HG03097 (cell line): ENCODE measurements around the gene SDE2.
"Not testable (repeated sequence)": the region's sequence is repeated elsewhere in the genome, so short reads cannot be mapped to it uniquely, and the experiment has no call there.

ENCODE experiments used
- ATAC-seq: cut with Tn5 transposase; IDR thresholded peaks from one replicate; pipeline ENCODE4 v1.9.1; 2021; ENCODE audit not compliant: unreplicated experiment, low FRiP score

The SDE2 gene

GRCh38 chr1:225979421-225979820, 19.7 kb downstream of the SDE2 start:
- ATAC-seq: no peak

- ATAC-seq: peak; percentile 57
Measured at GRCh38 chr1:225977937-225978748, 21.0 kb downstream of the SDE2 start.

DNA sequence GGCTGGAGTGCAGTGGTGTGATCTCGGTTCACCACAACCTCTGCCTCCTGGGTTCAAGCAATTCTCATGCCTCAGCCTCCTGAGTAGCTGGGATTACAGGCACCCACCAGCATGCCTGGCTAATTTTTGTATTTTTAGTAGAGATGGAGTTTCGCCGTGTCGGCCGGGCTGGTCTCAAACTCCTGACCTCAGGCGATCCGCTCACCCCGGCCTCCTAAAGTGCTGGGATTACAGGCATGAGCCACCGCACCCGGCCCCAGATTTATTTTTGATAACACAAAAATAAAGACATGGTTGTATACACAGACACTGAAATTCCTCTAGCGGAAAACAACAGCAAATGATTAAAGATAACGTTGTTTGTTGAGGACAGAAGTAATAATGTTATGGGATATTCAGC, 24.0 kb downstream of the SDE2 start:
- not testable (repeated sequence) for ATAC-seq

GRCh38 chr1:225974454-225974853, 24.7 kb downstream of the SDE2 start:
- ATAC-seq: no peak

- no peak for ATAC-seq
Measured at GRCh38 chr1:225973158-225973557, 26.0 kb downstream of the SDE2 start.

GRCh38 chr1:225972344-225973152, 26.6 kb downstream of the SDE2 start:
- ATAC-seq: no peak

DNA sequence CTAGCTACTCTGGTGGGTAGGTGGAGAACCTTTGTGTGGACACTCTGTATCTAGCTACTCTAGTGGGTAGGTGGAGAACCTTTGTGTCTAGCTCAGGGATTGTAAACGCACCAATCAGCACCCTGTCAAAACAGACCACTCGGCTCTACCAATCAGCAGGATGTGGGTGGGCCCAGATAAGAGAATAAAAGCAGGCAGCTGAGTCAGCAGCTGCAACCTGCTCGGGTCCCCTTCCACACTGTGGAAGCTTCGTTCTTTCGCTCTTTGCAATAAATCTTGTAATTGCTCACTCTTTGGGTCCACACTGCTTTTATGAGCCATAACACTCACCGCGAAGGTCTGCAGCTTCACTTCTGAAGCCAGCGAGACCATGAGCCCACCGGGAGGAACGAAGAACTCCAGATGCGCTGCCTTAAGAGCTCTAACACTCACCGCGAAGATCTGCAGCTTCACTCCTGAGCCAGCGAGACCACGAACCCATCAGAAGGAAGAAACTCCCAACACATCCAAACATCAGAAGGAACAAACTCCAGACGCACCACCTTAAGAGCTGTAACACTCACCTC, 28.5 kb downstream of the SDE2 start:
- ATAC-seq: not testable (repeated sequence)

GRCh38 chr1:225969751-225970150, 29.4 kb downstream of the SDE2 start:
- ATAC-seq: not testable (repeated sequence)

GRCh38 chr1:225965231-225965630, 33.9 kb downstream of the SDE2 start:
- no peak for ATAC-seq

GRCh38 chr1:225963735-225964530, 35.2 kb downstream of the SDE2 start:
- no peak for ATAC-seq

GRCh38 chr1:225962440-225962975, 36.6 kb downstream of the SDE2 start:
- ATAC-seq: no peak

DNA sequence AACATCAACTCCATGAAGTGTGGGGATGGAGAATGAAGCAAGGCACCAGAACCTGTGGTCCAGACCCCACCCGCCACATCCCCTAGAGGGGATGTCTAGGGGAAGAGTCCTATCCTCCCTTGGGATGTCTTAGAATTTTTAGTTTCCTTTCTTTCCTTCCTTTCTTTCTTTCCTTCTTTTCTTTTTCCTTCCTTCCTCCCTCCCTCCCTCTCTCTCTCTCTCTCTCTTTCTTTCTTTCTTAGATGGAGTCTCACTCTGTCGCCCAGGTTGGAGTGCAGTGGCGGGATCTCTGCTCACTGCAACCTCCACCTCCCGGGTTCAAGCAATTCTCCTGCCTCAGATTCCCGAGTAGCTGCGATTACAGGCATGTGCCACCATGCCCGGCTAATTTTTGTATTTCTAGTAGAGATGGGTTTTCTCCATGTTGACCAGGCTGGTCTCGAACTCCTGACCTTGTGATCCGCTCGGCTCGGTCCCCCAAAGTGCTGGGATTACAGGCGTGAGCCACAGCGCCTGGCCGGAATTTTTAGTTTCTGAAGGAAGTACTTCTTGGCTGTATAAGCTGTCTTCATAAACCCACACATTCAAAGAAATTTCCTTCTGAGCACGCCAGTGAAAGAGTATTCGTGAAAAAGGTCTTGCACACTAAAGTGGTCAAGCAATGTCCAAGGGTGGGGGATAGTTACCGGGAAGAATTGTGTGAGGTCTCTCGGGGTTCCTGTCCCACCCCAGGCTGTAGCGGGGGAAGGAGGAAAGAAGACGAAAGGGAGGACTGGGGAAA, 37.3 kb downstream of the SDE2 start:
- no peak for ATAC-seq

DNA sequence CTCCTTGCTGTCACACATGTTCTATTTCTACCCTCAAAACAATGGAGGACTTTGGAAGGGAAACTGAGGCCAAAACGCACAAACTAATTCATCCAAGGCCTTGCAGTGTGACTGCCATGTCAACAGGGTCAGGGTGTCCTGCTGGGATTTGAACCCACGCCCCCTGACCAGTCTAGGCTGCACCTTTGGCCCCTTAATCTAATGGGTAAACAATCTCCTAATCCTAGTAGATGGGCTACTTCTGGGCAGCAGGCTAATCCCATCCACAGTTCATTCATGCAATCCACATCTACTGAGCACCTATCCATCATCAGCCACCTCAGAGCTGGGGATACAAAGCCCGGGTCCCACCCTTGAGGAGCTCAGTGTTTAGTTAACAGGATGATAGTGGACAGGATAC, 41.1 kb downstream of the SDE2 start:
- ATAC-seq: no peak

- no peak for ATAC-seq
Measured at GRCh38 chr1:225954753-225955152, 44.4 kb downstream of the SDE2 start.

- no peak for ATAC-seq
Measured at GRCh38 chr1:225953315-225953714, 45.8 kb downstream of the SDE2 start.

DNA sequence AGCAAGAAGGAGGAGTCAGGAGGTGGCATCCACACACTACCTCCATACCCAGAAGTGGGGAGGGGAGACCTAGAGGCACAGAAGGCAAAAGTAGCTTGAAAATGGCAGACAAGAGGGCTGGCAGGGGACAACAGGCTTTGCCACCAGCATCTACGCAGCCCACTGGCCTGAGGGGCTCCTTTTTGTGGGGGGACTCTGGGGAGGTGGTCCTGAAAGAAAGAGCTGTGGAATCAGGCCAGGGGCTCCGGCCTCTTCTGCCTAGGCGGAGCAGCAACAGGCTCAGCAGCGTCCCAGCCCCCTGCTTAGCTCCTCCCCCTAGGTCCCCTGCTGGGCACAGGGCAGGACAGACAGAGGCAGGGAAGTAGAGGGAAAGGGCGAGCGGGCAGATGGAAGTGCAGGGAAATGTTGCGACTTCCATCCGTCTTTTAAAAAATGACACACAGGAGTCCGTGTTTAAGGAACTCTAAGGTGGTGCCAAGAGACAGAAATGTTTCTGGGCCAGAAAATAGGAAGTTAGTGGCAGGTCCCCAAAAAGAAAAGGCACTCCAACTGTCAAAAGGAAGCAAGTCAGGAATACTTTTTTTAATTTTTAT, 48.1 kb downstream of the SDE2 start:
- ATAC-seq: no peak

- no peak for ATAC-seq
Measured at GRCh38 chr1:225949041-225949440, 50.1 kb downstream of the SDE2 start.

GRCh38 chr1:225946803-225947202, 52.3 kb downstream of the SDE2 start:
- no peak for ATAC-seq

DNA sequence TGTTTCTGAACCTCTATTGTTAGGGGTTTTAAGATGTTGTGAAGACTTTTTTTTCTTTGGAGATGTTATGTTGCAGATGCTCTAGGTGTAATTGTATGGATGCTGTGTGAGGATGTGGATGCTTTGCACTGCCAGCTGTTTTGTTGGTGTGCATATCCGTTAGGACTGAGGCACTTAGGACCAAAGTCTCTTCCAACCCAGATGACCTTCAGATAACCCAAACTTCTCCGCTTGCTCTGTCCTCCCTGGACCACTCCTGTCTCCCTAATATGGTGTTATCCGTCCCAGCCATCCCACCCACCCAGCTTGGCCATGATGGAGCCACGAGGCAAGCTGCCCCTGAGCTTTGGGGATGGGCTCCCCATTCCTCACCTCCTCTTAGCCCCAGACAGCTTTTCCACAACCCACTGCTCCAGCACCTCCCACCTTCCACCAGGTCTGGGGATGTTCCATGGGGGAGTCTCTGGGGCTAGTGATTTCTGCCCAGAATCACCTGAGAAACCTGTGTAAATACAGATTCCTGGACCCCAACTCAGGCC, 53.0 kb downstream of the SDE2 start:
- ATAC-seq: no peak
